SK-N-MC (cell line): ENCODE data around the gene CD74.

Experiments
- EZH2 ChIP-seq: fragments of 200-600 bp; sonication (generic); IDR thresholded peaks from one replicate; pipeline ENCODE4 v1.6.1; 2017; ENCODE audit warnings: antibody characterized with exemption
- POLR2AphosphoS5 ChIP-seq: IDR thresholded peaks from 2 replicates; pipeline ENCODE4 v1.6.1; 2012; ENCODE audit warnings: mild to moderate bottlenecking, low read depth, low read length, borderline replicate concordance

- TF ChIP-seq POLR2AphosphoS5 = no peak
- TF ChIP-seq EZH2 = no peak
Observed at GRCh38 chr5:150438873-150439546, 26.3 kb upstream of the CD74 start.
